Testis (tissue), 2 donors: ENCODE data around the gene SKI.

Experiments used
- POLR2A ChIP-seq: fragments of 450-650 bp; IDR thresholded peaks from one replicate; pipeline ENCODE4 v1.6.1; 2017; ENCODE audit warnings: antibody characterized with exemption, mild to moderate bottlenecking, moderate library complexity
- TF ChIP-seq, protein P1 (sequence below), 3 experiments: fragments of 450-650 bp in 2 of 3; fragments of 200-600 bp in 1 of 3; sonication (generic) in 1 of 3; IDR thresholded peaks; one replicate each; pipeline ENCODE4 v1.5.1; 2016 to 2019; ENCODE audit warnings: antibody characterized with exemption in 3 of 3, mild to moderate bottlenecking in 2 of 3, moderate library complexity in 1 of 3

DNA sequence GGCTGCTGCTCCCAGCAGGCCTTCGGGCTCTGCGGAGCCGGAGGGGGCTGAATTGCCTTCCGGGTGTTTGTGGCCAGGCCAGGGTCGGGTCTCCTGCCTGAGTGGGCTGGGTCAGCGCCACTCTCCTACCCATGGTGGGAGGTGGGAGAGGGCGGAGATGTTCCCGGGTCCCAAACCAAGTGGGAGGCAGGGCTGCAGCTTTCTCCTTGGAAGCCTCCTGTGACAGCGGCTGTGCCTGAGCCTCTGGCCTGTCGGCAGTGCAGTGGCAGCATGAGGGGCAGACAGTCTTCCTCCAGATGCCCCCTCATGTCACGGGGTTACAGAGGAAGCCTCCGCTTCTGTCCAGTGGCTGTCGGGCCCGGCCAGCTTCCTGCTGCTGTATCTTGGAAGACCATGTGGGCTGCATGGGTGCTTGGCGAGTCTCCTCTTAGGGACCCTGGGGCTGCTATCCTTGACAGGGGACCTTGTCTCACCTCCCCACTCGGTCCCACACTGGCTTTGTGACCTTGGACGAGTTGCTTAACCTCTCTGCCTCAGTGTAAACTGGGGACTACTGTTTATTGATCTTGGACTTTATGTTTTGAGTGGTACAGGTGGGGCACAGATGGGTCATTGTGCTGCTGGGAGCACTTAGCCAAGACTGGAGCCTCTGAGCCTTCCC lies 4.3 kb downstream of the SKI start:
- TF ChIP-seq, protein P1, sequence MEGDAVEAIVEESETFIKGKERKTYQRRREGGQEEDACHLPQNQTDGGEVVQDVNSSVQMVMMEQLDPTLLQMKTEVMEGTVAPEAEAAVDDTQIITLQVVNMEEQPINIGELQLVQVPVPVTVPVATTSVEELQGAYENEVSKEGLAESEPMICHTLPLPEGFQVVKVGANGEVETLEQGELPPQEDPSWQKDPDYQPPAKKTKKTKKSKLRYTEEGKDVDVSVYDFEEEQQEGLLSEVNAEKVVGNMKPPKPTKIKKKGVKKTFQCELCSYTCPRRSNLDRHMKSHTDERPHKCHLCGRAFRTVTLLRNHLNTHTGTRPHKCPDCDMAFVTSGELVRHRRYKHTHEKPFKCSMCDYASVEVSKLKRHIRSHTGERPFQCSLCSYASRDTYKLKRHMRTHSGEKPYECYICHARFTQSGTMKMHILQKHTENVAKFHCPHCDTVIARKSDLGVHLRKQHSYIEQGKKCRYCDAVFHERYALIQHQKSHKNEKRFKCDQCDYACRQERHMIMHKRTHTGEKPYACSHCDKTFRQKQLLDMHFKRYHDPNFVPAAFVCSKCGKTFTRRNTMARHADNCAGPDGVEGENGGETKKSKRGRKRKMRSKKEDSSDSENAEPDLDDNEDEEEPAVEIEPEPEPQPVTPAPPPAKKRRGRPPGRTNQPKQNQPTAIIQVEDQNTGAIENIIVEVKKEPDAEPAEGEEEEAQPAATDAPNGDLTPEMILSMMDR (IDR thresholded peaks at IDR 0.05) = no peak
- TF ChIP-seq POLR2A = no peak
